Stimulated activated CD4-positive, alpha-beta T cell treated with anti-CD3 and anti-CD28 coated beads, Interleukin-4, amount 100 ng/mL, for 4 hours (primary cell): ENCODE results near the gene SH2D4B.
"Not testable (repeated sequence)": the region's sequence is repeated elsewhere in the genome, so short reads cannot be mapped to it uniquely, and the experiment has no call there.

ENCODE experiments used
- DNase-seq, 2 experiments: peaks; one replicate each; pipeline ENCODE4 v3.0.0-alpha.2; 2020

The SH2D4B gene

DNA sequence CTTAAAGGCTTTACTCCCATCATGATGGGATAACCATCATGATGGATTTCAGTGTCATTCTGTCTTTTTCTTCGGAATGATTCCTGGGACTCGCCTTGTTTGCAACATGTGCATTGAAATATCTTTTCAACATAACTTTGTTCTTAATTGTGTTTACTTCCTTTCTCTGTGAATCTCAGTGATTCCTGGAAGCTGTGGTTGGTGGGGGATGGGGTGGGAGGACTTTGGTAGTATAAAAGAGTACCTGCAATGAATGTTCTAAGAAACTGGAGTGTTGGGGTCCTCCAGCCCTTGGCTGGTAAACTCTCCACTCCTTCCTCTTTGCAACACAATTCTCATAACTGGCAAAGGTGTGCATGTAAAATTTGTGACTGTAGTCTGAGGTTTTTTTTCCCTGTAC is 11.5 kb upstream of the SH2D4B start:
- DNase-seq: no peak

DNA sequence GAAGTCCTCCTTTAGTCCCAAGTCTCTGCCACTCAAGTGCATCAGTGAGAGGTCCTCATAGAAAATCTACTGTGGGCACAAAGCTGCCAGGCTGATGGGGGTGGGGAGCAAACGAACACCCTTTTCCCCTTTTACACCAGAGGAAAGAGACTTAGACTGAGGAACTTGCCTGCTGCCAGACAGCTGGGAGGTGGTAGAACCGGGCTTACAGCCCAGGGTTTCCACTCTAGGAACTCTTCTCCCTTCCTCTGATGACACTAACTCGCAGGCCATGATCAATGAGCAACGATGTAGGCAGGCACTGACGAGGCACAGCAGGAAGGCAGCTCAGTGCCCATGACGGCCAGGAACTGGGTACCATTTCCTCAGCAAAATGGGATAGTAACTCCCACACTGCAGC is 11.0 kb upstream of the SH2D4B start:
- no peak for DNase-seq

DNA sequence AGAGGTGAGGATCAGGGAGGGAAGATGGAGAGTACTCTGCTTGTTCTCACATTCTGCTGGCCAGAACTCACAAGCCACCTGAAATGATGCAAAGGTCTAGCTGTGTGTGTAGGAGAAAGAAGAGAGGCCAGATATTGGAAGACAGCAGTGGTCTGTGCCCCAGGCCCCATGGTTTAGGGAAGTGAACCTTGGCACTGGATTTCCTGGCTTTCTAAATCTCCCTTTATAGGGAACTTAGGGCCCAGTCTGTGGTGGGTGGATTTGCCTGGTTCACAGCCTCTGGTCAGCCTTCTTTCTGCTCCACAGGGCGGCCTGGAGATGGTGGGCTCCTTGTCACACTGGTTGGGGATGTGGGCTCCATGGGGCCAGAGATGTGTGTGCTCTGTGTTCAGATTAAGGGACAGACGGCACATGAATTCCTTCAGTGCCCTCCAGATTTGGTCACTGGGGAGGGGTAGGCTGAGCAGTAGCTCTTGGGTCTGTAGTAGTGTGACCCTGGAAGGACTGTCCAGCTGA is 9.5 kb upstream of the SH2D4B start:
- no peak for DNase-seq

DNA sequence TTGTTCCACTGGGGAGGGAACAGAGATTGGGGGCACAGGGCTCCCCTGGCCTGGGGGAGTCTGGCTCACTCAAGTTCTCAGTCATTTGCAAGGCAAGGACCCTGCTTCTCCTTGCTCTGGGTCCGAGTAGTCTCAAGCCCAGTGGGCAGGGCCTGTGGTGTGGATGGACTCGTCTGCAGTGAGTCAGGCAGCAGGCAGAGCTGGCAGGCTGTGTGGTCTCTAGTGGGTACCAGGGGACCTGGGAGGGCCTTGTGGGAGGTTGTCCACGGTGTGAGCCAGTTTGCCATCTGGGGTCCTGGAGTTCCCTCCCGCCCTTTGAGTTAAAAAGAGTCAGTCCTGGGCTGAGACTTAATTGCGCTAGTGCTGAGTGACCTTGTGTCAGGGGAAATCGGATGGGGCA is 8.8 kb upstream of the SH2D4B start:
- no peak for DNase-seq

DNA sequence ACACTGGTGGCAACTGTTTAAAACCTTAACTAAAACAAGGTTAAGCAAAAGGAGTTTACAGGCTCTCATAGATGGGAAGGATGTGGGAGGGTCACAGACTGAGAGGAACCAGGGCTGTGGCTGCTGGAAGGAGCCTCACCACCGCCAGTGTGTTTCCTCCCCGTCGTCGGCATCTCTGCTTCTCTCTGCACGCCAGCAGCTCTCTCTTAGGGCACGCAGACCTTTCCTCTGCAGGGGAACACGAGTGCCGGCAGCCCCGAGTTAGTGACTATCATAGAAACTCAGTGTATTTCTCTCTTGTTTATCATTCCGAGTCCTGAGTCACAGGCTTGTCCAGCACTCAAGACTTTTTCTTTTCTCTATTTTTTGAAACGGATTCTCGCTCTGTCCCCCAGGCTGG is 8.1 kb upstream of the SH2D4B start:
- peak in 1 of 2 experiments; percentile 27 for DNase-seq

DNA sequence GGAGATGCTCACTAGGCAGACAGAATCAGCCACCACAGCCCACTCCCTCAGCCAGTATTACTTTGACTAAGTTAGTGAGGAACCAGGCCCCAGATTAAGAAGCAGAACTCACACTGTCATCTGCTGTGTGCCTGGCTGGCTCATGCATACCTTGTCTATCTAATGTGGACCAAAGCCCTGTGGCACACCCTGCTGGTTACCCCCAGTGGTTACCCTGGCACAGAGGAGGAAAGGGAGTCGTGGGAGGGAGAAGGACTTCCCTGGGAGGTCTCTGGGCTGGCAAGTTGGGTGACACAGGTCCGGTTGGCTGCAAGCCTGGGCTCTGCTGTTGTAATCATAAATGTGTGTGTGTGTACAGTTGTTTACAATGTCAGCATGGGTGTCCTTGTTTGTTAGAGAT is 7.5 kb upstream of the SH2D4B start:
- peak; percentile 16 to 46 for DNase-seq

DNA sequence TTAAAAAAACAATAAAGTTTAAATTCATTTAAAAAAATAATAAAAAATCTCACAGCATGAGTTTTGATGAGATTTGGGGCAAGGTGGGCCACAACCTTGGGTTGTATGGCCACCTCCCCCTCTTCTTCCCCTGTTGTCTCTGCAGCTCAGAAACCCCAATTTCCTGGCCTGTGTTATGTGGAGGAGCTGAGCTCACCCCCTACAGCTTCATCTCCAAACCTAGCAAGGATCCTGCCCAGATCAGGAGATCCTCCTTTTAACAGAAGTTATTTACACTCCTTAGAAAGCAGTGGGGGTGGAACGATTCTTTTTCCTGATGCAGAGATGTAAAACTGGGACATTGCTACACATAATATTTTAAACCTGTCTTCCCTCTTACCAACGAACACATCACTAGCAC is 6.9 kb upstream of the SH2D4B start:
- DNase-seq: no peak

DNA sequence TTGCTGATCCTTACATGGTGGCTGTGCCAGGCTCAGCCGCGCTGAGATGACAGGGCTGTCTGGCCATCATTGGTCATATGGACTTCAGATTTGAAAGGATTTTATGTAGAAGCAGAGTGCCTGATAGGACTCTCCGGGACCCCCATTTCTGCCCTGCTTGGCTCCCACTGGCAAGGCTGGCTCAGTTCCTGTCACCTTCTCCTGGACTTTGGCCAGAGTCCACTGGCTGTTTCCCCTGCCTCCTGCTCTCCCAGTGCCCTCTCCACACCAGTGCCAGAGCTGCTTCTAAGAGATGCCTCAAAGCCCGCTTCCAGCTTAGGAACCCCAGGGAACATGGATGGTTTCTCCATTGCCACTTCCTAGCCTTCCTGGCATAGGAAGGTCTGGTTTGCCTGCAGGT is 5.1 kb upstream of the SH2D4B start:
- DNase-seq: no peak

DNA sequence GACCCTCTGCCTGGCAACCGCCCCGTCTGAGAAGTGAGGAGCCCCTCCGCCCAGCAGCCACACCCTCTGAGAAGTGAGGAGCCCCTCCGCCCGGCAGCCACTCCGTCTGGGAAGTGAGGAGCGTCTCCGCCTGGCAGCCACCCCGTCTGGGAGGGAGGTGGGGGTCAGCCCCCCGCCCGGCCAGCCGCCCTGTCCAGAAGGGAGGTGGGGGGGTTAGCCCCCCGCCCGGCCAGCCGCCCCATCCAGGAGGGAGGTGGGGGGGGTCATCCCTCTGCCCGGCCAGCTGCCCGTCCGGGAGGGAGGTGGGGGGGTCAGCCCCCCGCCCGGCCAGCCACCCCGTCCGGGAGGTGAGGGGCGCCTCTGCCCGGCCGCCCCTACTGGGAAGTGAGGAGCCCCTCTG is 3.6 kb upstream of the SH2D4B start:
- not testable (repeated sequence) for DNase-seq

DNA sequence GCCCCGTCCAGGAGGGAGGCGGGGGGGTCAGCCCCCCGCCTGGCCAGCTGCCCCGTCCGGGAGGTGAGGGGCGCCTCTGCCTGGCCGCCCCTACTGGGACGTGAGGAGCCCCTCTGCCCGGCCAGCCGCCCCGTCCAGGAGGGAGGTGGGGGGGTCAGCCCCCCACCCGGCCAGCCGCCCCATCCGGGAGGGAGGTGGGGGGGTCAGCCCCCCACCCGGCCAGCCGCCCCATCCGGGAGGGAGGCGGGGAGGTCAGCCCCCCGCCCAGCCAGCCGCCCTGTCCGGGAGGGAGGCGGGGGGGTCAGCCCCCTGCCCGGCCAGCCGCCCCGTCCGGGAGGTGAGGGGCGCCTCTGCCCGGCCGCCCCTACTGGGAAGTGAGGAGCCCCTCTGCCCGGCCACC is 3.1 kb upstream of the SH2D4B start:
- DNase-seq: not testable (repeated sequence)

DNA sequence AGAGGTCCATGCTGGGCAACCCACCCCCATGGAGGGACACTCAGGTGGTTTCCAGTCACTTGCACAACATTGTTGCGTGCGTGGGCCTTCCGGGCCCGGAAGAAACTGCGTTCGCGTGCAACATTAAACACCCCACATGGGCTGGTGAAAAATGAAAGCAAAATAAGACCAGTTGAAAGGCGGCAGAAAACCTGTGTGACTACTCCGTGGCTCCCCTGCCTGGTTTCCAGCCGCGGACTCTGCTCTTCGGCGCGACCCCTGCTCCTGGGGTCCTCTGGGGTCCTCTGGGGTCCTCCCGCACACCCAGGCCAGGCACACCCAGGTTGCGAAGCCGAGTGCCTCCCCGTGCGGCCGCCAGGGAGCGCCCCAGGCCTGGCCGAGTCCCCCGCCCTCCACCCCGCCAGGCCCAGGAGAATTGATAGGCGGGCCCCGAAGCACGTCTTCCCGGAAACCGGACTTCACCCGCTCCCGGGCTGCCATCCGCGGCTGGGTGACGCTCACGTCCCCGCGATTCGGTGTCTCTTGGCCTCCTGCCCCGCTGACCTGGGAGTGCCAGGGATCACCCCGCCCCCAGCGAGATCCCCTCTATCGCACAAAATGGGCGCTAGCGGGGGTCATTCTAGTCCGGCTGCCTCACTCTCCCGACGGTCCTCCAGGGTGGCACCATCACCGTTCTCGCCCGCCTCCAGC is 1.9 kb upstream of the SH2D4B start:
- peak; percentile 67 to 74 for DNase-seq

DNA sequence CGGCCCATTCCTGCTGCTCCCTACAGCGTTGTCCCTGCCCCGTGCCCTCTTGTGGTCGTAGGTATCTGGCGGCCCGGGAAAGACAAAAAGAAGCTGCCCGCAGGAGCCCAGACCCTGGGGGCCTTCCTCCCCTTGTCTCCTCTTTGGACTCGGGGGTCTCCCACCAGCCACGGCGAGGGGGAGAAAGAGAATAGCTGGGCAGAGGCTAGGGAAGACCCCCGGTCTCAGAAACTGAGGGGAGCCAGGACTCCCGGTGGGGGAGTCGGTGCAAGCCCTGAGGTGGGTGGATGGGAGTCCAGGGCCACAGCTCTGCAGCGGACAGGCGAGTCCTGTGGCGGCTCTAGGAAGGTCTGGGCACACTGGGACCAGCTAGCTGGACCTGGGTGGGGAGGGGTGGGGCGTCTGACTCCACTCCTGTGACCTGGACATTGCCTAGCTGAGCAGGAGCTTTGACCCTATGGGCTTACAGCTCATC is 1.3 kb upstream of the SH2D4B start:
- DNase-seq: no peak

DNA sequence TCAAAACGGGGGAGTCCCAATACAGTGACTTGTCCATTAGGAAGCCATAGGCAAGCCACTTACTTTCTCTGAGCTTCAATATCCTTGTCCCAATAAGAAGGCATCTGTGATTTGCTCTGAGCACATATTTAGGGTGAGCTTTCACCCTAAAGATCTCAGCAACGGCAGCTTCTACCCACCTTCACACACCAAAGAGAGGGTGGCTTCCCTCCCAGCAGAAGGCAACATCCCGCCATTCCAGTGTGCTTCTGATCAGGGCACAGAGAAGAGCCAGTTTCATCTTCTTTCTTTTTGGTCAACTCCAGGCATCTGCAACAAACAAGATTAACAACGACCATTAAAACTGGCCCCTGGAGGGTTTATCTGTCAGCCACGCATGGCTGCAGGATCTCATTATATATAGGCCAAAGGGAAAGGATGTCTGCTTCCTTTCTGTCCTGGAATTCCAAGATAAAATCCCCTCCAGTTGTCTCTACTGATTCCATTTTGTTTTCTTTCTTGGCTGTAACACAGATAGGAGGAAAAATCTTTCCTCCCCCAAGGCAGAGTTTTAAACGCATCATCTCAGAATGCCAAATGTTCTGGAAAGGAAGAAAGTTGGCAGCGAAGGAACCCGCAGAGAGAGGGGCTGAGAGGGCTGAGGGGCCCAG is 491 bp upstream of the SH2D4B start:
- DNase-seq: no peak

DNA sequence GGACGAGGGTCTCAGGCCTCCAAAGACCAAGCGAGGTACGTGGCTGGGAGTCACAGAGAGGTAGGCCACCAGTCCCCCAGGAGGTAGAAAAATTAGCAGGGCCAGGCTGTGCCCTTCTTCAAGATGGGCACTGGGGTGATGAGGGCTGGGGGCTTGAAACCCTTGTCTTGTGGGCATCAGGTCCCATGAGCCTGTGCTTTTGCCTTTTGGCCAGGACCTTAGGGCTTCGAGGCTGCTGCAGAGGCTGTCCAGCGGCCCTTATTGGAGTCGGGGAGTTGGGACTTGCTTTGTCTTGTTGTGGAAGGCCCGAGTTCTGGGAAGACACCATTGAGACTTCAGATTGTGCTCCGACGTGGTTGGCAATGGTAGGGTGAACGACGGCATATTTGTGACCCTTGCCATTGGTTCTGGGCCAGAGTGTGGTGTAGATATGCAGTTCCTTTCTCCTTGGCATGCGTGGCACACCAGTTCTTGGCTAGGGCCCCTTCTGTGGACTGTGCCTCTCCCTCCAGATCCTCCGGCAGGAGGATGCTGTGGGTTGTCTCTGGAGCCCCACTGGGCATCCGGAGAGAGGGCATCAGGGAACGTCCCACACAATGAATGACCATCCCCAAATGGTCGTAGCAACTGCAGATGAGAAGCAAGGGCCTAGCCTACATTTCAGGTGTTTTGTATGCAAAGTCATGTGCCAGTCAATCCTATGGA is 931 bp downstream of the SH2D4B start:
- DNase-seq: no peak

DNA sequence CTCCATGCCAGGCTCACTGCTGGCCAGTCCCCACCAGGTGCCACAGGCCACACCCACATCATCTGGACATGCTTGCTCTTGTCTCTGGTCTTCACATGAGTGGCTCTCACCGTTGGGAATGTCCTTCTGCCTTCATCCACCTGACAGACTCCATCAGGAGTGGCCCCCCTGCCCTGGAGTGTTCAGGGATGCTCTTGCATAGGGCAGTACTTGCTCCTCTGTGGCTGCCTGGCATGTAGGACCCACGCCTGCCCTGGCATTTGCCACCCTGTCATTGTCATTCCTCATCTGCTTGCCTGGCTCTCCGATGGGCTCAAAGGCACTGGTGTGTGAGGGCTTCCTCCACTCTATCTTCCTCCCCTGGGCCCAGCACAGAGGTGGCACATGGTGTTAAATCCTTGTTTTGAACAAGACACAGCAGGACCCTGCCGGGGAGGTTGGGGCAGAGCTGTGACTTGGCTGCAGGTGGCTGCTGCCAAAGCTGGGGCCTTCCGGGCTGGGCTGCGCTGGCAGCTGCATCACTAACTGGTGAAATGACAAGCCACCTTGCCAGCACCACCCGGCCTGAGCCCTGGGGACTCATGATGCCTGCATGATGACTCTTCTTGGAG is 1.8 kb downstream of the SH2D4B start:
- no peak for DNase-seq

DNA sequence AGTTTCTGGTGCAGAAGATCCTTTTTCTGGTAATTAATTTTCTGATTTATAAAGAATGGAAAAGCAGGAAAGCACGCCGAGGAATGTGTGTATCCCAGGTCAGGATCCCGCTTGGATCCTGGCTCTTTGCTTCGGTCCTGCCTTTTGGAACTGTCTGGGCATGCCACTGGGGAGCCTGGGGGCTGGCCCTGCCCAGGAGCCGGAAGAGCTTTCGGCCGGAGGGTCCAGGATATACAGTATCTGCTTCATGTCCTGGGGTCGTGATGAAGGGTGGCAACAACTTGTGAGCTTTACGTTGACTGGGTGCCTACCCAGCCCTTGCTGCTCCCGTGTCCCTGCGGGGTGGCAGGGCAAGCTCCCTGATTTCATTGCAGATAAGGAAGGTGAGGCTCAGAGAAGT is 2.4 kb downstream of the SH2D4B start:
- DNase-seq: no peak

DNA sequence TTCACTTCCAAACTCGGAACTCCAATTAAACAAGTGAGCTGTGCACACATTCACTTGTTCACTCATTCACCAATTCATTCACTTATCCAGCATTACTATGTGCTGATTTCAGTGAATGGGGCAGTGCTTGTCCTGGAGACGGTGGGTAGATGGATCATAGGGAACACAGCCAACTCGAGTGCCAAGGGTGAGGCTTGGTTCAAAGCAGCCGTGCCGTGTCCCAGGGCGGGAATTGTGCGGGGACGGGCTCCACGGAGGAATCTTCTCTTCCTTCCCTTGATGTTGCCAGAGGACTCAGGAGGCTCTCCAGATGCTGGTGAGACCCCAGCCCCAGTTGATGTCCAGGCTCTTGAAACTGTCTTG is 2.9 kb downstream of the SH2D4B start:
- no peak for DNase-seq

DNA sequence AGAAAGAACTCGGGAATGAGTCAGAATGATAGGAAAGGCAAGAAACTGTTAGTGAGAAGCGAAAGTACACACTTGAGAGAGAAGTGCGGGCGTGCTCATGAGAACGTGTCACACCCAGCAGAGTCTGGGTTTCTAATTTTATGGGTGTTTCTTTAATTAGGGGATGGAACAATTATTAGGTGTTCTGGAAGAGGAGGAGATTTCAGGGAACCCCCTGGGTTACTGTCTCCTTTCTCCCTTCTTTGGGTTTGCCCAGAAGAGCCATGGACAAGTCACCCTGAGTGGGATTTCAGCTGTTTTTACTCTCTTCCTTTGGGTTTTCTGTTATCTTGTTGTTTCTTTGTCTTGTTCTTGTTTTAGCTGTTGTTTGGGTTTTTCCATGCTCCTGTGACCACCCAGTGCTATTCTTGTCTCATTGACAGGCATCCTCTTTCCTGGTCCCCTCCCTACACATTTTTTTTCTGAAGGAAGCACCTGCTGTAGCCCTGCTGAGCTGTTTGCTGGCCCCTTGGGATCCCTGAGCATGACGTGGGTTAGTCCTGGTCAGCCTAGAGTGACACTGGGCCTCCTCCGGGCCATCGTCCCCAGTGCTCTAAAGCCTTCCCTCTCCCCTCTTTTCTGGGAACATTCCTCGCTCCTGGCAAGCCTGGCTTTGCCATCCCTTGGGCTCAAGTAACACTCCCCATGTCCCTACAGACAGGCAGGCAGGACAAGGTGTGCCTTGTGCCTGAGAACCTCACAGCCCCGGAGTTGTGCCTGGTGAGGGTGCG is 3.5 kb downstream of the SH2D4B start:
- no peak for DNase-seq

DNA sequence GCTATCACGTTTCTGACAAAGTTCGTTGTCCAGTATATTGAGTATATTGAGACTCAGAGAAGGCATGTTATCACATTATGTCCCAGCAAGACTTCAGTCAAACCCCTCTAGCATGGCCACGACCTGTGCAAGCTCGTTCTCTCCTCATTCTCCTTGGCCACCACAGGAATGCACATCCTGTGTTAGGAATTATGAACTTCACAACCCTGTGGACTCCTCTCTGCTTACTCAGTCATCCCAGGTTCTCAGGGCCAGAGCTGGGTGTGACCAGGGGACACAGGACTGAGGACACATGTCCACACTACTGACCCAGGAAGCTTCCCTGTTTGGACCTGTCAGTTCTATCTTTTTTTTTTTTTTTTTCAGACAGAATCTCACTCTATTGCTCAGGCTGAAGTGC is 4.4 kb downstream of the SH2D4B start:
- DNase-seq: no peak

DNA sequence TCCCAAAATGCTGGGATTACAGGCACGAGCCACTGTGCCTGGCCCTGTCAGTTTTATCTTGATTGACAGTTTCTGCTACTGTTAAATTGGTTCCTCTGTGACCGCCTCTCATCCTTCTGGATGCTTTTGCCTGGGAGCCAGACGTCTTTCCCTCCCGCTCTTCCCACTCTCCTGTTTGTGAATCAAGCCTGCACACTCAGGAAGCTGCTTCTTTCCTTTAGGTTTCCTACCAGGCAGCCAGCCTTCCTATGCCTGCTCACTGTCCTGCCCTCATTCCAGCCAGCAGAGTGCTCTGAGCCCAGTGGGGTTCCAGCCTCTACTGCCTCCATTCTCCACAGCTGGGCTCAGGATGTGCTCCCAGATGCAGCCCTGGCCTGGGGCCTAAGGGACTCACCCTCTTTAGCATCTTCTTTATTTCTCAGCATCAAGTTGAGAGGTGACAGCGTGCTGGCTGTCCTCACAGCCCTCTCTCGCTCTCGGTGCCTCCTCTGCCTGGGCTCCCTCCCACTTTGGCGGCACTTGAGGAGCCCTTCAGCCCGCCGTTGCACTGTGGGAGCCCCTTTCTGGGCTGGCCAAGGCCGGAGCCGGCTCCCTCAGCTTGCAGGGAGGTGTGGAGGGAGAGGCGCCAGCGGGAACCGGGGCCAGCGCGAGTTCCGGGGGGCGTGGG is 5.1 kb downstream of the SH2D4B start:
- DNase-seq: no peak

DNA sequence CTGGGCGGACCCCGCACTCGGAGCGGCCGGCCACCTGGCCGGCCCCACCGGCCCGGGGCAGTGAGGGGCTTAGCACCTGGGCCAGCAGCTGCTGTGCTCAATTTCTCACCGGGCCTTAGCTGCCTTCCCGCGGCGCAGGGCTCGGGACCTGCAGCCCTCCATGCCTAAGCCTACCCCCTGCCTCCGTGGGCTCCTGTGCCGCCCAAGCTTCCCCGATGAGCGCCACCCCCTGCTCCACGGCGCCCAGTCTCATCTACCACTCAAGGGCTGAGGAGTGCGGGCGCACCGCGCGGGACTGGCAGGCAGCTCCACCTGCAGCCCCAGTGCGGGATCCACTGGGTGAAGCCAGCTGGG is 5.6 kb downstream of the SH2D4B start:
- not testable (repeated sequence) for DNase-seq

DNA sequence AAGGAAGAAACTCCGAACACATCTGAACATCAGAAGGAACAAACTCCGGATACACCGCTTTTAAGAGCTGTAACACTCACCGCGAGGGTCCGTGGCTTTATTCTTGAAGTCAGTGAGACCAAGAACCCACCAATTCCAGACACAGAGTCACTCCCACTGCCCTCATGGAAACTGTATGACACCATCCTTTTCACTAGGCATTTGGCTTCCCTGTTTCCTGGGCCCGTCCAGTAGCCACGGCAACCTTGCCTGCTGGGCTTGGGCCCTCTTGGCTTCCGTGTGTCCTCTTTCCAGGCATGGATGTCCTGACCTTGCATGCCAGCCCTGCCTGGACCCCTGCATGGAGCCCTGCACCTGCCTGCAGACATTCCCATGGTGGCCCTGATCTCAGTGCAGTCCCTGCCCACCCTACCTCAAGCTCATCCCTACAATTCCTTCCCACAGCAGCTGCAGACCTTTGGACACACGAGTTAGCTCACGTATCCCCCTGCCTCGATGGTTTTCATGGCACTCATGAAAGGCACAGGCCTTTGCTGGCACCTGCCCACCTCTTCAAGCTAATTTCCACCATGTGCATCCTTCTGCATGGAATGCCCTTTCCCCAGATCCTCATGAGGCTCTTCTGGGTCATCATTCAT is 6.7 kb downstream of the SH2D4B start:
- DNase-seq: no peak
